Upper lobe of left lung (tissue), 4 donors: ENCODE results near the gene TMEM200C.

ENCODE experiments used
- EP300 ChIP-seq, 4 donors: sonication (generic); formaldehyde crosslinking; IDR thresholded peaks; one replicate each; pipeline ENCODE4 v1.5.1; 2017; ENCODE audit warnings: antibody characterized with exemption in 4 of 4, control low read depth in 2 of 4
- POLR2A ChIP-seq, 4 donors: fragments of 450-650 bp; IDR thresholded peaks; one replicate each; pipeline ENCODE4 v1.5.1; 2016 to 2017; ENCODE audit warnings: antibody characterized with exemption in 4 of 4, mild to moderate bottlenecking in 2 of 4
- POLR2AphosphoS5 ChIP-seq, 2 donors: sonication (generic); formaldehyde crosslinking; IDR thresholded peaks; one replicate each; pipeline ENCODE4 v1.5.1; 2017; ENCODE audit warnings: antibody characterized with exemption in 2 of 2
- TF ChIP-seq, protein P1 (sequence below), 6 experiments: fragments of 450-650 bp in 4 of 6; fragments of 200-600 bp in 2 of 6; sonication (generic) in 2 of 6; IDR thresholded peaks; one replicate each; pipeline ENCODE4 v1.5.1; 2016 to 2019; ENCODE audit warnings: antibody characterized with exemption in 6 of 6

DNA sequence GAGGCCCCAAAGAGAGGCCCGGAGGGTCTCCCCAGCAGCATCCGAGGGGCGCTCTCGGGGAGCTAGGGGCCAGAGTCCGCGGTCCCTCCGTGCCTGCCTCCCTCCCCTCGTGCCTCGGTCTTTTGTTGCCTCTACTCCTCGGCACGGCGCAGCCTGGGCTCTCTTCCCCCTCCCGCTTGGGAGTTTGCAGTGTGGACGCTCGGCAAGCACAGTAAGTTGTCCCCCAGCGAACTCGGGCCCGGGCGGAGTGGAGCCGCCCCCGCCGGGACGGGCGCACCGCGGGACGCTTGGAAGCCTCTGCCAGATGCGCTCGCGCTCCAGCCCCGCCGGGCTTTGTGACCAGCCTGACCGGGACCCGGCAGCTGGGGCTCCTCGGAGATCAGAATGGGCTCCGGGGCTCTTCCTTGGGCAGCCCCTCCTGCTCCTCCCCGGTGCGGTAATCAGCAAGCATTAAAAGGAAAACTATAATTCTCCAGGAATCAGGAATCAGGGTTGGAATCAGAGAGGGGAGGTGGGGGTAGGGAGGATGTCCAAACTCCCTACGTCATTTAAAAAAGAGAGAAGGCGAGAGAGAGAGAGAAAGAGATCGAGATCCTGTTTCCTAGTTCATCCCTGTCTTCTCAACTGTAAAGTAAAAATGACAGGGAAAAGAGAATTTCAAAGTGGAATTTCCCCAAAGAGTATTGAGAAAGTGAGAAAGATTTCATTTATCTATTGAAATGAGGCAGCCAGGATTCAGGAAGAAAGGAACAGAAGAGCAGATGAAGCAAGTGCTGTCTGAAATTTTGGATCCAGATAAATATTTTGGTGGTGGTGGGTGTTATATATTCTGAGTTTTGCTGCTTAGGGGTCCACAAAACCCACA lies 786 bp upstream of the TMEM200C start:
- TF ChIP-seq, protein P1, sequence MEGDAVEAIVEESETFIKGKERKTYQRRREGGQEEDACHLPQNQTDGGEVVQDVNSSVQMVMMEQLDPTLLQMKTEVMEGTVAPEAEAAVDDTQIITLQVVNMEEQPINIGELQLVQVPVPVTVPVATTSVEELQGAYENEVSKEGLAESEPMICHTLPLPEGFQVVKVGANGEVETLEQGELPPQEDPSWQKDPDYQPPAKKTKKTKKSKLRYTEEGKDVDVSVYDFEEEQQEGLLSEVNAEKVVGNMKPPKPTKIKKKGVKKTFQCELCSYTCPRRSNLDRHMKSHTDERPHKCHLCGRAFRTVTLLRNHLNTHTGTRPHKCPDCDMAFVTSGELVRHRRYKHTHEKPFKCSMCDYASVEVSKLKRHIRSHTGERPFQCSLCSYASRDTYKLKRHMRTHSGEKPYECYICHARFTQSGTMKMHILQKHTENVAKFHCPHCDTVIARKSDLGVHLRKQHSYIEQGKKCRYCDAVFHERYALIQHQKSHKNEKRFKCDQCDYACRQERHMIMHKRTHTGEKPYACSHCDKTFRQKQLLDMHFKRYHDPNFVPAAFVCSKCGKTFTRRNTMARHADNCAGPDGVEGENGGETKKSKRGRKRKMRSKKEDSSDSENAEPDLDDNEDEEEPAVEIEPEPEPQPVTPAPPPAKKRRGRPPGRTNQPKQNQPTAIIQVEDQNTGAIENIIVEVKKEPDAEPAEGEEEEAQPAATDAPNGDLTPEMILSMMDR (IDR thresholded peaks at IDR 0.05) = no peak
- no peak for TF ChIP-seq EP300 (IDR thresholded peaks at IDR 0.05)
- TF ChIP-seq POLR2AphosphoS5 (IDR thresholded peaks at IDR 0.05) = no peak
- no peak for TF ChIP-seq POLR2A (IDR thresholded peaks at IDR 0.05)
